ENCODE data around the gene CSAD.
A peak's percentile ranks its signal among the peaks of the same experiment; 100 is the strongest.
"Not testable (repeated sequence)": the region's sequence is repeated elsewhere in the genome, so short reads cannot be mapped to it uniquely, and the experiment has no call there.

The CSAD gene

GRCh38 chr12:53145383-53146260 lies 35.1 kb downstream of the CSAD start:
- no peak for ATAC-seq
- no peak for DNase-seq

- ATAC-seq (no peak), DNase-seq (no peak)
Measured at GRCh38 chr12:53143355-53143754, 37.4 kb downstream of the CSAD start.

- ATAC-seq (no peak), DNase-seq (no peak)
Measured at GRCh38 chr12:53133722-53134121, 47.0 kb downstream of the CSAD start.

GRCh38 chr12:53131844-53132243 lies 48.9 kb downstream of the CSAD start:
- ATAC-seq (no peak), DNase-seq (no peak)

GRCh38 chr12:53128780-53129569 lies 51.8 kb downstream of the CSAD start:
- no peak for DNase-seq
- ATAC-seq, result no peak

- ATAC-seq (no peak), DNase-seq (no peak)
Measured at GRCh38 chr12:53127169-53127568, 53.6 kb downstream of the CSAD start.

- DNase-seq (no peak), ATAC-seq (no peak)
Measured at GRCh38 chr12:53124352-53124723, 56.4 kb downstream of the CSAD start.

- peak; percentile 40 for ATAC-seq
Measured at GRCh38 chr12:53123578-53124351, 57.0 kb downstream of the CSAD start.

GRCh38 chr12:53122961-53123468 lies 57.7 kb downstream of the CSAD start:
- ATAC-seq (no peak), DNase-seq (no peak)

More at GRCh38 chr12:53123578-53124351, 57.0 kb downstream of the CSAD start:
- DNase-seq, result no peak

- DNase-seq (no peak), ATAC-seq (no peak)
Measured at GRCh38 chr12:53120685-53121525, 59.8 kb downstream of the CSAD start.

GRCh38 chr12:53118751-53119300 lies 61.9 kb downstream of the CSAD start:
- no peak for DNase-seq
- ATAC-seq, result no peak

- ATAC-seq, result no peak
- no peak for DNase-seq
Measured at GRCh38 chr12:53115891-53116648, 64.7 kb downstream of the CSAD start.

GRCh38 chr12:53115112-53115890 lies 65.4 kb downstream of the CSAD start:
- DNase-seq (no peak), ATAC-seq (no peak)

GRCh38 chr12:53113951-53114350 lies 66.8 kb downstream of the CSAD start:
- ATAC-seq, result no peak

GRCh38 chr12:53113136-53113705 lies 67.5 kb downstream of the CSAD start:
- DNase-seq, result no peak

More at GRCh38 chr12:53113951-53114350, 66.8 kb downstream of the CSAD start:
- no peak for DNase-seq

GRCh38 chr12:53112431-53112830 lies 68.3 kb downstream of the CSAD start:
- ATAC-seq, DNase-seq: not testable (repeated sequence)

More at GRCh38 chr12:53113136-53113705, 67.5 kb downstream of the CSAD start:
- ATAC-seq, result no peak
